Fibroblast of lung (primary cell): ENCODE data around the gene TMEM244. TPM values are rescaled to one million over a fixed set of nuclear protein-coding genes. Genes with fewer than 3 reads are reported as not detected.

Source experiments
- DNase-seq, 2 donors: peaks; one replicate each; pipeline versions ENCODE4 v3.0.0 to v3.0.0-alpha.2; 2010; ENCODE audit warnings: low read depth in 2 of 2
- H2AFZ ChIP-seq: 2 replicates; pipeline ENCODE4 v1.5.1; 2012; ENCODE audit warnings: low read length, control low read depth, inconsistent platforms
- H3K27ac ChIP-seq: 2 replicates; pipeline ENCODE4 v1.5.1; 2011; ENCODE audit warnings: low read length, control low read depth; ENCODE audit not compliant: insufficient read depth
- H3K27me3 ChIP-seq: 2 replicates; pipeline ENCODE4 v1.5.1; 2011; ENCODE audit warnings: mild to moderate bottlenecking, low read length; ENCODE audit not compliant: control insufficient read depth, insufficient read depth
- H3K36me3 ChIP-seq: 2 replicates; pipeline ENCODE4 v1.5.1; 2011; ENCODE audit warnings: low read length; ENCODE audit not compliant: control insufficient read depth, insufficient read depth
- H3K4me1 ChIP-seq: 2 replicates; pipeline ENCODE4 v1.5.1; 2011; ENCODE audit warnings: low read length; ENCODE audit not compliant: control insufficient read depth, insufficient read depth; ENCODE audit errors: extremely low read depth
- H3K4me2 ChIP-seq: 2 replicates; pipeline ENCODE4 v1.5.1; 2011; ENCODE audit warnings: low read length, control low read depth; ENCODE audit not compliant: insufficient read depth; ENCODE audit errors: extremely low read depth
- H3K4me3 ChIP-seq, 4 experiments: fragments of 200-600 bp in 1 of 4; sonication (generic) in 1 of 4; replicated peaks in 1 of 4; 2 replicates each; pipeline ENCODE4 v1.5.1; 2011 to 2016; ENCODE audit warnings: low read length in 4 of 4, low read depth in 3 of 4, mild to moderate bottlenecking in 3 of 4, control low read depth in 2 of 4, inconsistent platforms in 1 of 4, mixed read lengths in 1 of 4; ENCODE audit not compliant: insufficient read depth in 1 of 4; ENCODE audit errors: control extremely low read depth in 1 of 4
- H3K79me2 ChIP-seq: 2 replicates; pipeline ENCODE4 v1.5.1; 2012; ENCODE audit warnings: mild to moderate bottlenecking, low read length, inconsistent platforms; ENCODE audit not compliant: control insufficient read depth, insufficient read depth
- H3K9ac ChIP-seq: 2 replicates; pipeline ENCODE4 v1.5.1; 2011; ENCODE audit warnings: mild to moderate bottlenecking, low read length, control low read depth; ENCODE audit not compliant: insufficient read depth
- H3K9me3 ChIP-seq: 2 replicates; pipeline ENCODE4 v1.5.1; 2012; ENCODE audit warnings: low read depth, low read length; ENCODE audit not compliant: control insufficient read depth, insufficient read depth
- H4K20me1 ChIP-seq: 2 replicates; pipeline ENCODE4 v1.5.1; 2011; ENCODE audit warnings: low read length; ENCODE audit not compliant: control insufficient read depth, insufficient read depth; ENCODE audit errors: extremely low read depth
- CTCF ChIP-seq, 2 donors: IDR thresholded peaks in 1 of 2; conservative IDR thresholded peaks in 1 of 2; 1 replicate in 1 of 2; 2 replicates in 1 of 2; pipeline ENCODE4 v1.5.1; 2011 to 2012; ENCODE audit warnings: low read length in 2 of 2, control low read depth in 1 of 2, inconsistent platforms in 1 of 2, low read depth in 1 of 2, mild to moderate bottlenecking in 1 of 2
- EZH2 ChIP-seq: IDR thresholded peaks from 2 replicates; pipeline ENCODE4 v1.5.1; 2012; ENCODE audit warnings: low read length, control low read depth, mild to moderate bottlenecking; ENCODE audit errors: missing control alignments
- polyA plus RNA-seq, 2 donors: library from polyadenylated mRNA; depleted of rRNA in 1 of 2; stranded (reverse) in 1 of 2; unstranded in 1 of 2; fragments of >200 nt; gene quantifications; 2 replicates each; pipeline ENCODE4 v1.2.1, GENCODE V29; 2011 to 2012; ENCODE audit warnings: missing spikeins in 1 of 2
- total RNA-seq: library from RNA; depleted of rRNA; stranded (reverse); fragments of >200 nt; gene quantifications from 2 replicates; pipeline ENCODE4 v1.2.1, GENCODE V29; 2014

The TMEM244 gene
- total and polyA plus RNA-seq, 2 donors (not counting 1 experiment from before 2014, with no cell fraction given), result not detected

GRCh38 chr6:129787816-129788215 lies 73.3 kb downstream of the TMEM244 start:
- H3K27ac ChIP-seq, result no peak overlapping the region
- H3K9me3 ChIP-seq, result no peaks in the 10 kb centered on the region
- H4K20me1 ChIP-seq, result no peaks in the 10 kb centered on the region
- TF ChIP-seq CTCF (conservative IDR thresholded peaks at IDR 0.05 in 1 of 2, IDR thresholded peaks at IDR 0.05 in 1 of 2; ENCODE audit: low read depth in 1 of 2, low read length in 2 of 2) (no peak), EZH2 (no peak)
- no peak for DNase-seq
- H3K4me3 ChIP-seq, result no peak overlapping the region
- H3K4me2 ChIP-seq, result no peak overlapping the region
- no peaks in the 10 kb centered on the region for H3K79me2 ChIP-seq
- no peak overlapping the region for H2AFZ ChIP-seq
- H3K36me3 ChIP-seq, result no peaks in the 10 kb centered on the region
- no peaks in the 10 kb centered on the region for H3K4me1 ChIP-seq
- no peaks in the 10 kb centered on the region for H3K27me3 ChIP-seq
- H3K9ac ChIP-seq, result no peak overlapping the region

GRCh38 chr6:129786548-129786947 lies 74.6 kb downstream of the TMEM244 start:
- H3K79me2 ChIP-seq, result no peaks in the 10 kb centered on the region
- H3K27me3 ChIP-seq, result no peaks in the 10 kb centered on the region
- no peaks in the 10 kb centered on the region for H3K36me3 ChIP-seq
- peak in 1 of 2 donors; percentile 55 for DNase-seq
- no peaks in the 10 kb centered on the region for H4K20me1 ChIP-seq
- H2AFZ ChIP-seq, result no peak overlapping the region
- no peak overlapping the region for H3K9ac ChIP-seq
- TF ChIP-seq EZH2, result no peak
- no peak for TF ChIP-seq CTCF (conservative IDR thresholded peaks at IDR 0.05 in 1 of 2, IDR thresholded peaks at IDR 0.05 in 1 of 2; ENCODE audit: low read depth in 1 of 2, low read length in 2 of 2)
- no peaks in the 10 kb centered on the region for H3K9me3 ChIP-seq
- H3K27ac ChIP-seq, result no peak overlapping the region
- H3K4me2 ChIP-seq, result no peak overlapping the region
- no peaks in the 10 kb centered on the region for H3K4me1 ChIP-seq
- H3K4me3 ChIP-seq, result no peak overlapping the region

GRCh38 chr6:129785756-129786135 lies 75.4 kb downstream of the TMEM244 start:
- Histone ChIP-seq H3K27me3 (no peaks in the 10 kb centered on the region), H3K4me3 (no peak overlapping the region), H3K9ac (no peak overlapping the region), H3K27ac (no peak overlapping the region), H4K20me1 (no peaks in the 10 kb centered on the region), H3K4me1 (no peaks in the 10 kb centered on the region), H3K79me2 (no peaks in the 10 kb centered on the region), H3K9me3 (no peaks in the 10 kb centered on the region), H2AFZ (peak overlapping the region; percentile 45), H3K4me2 (no peak overlapping the region), H3K36me3 (no peaks in the 10 kb centered on the region)
- TF ChIP-seq CTCF (conservative IDR thresholded peaks at IDR 0.05 in 1 of 2, IDR thresholded peaks at IDR 0.05 in 1 of 2; ENCODE audit: low read depth in 1 of 2, low read length in 2 of 2) (no peak), EZH2 (no peak)
- no peak for DNase-seq
